Measurements from ENCODE around the gene SREBF1.

The SREBF1 gene

DNA sequence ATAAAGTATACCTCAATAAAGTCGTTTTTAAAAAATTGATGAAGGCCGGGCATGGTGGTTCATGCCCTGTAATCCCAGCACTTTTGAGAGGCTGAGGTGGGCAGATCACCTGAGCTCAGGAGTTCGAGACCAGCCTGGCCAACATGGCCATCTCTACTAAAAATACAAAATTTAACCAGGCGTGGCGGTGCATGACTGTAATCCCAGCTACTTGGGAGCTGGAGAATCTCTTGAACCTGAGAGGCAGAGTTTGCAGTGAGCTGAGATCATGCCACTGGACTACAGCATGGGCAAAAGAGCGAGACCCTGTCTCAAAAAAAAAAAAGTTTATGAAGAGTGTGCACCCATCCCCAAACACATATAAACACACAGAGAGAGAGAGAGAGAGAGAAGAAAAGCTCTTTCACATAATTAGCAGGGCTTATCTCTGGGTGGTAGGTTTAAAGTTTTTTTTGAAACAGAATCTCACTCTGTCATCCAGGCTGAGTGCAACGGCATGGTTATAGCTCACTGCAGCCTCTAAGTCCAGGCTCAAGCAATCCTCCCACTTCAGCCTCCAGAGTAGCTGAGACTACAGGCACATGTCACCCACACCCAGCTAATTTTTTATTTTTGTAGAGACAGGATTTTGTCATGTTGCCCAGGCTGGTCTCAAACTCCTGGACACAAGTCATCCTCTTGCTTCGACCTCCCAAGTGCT lies 3.0 kb downstream of the SREBF1 start:
- no peak overlapping the region for H3K23ac ChIP-seq (ENCODE audit: low read depth, low read length, poor library complexity)
- H2BK15ac ChIP-seq (ENCODE audit: low read length) = no peak overlapping the region
- no peak for DNase-seq (ENCODE audit: low spot score)
- H2BK5ac ChIP-seq (ENCODE audit: low read length) = no peak overlapping the region
- no peak overlapping the region for H2AK5ac ChIP-seq (ENCODE audit: low read depth, low read length)
- H2AFZ ChIP-seq (ENCODE audit: low read length) = no peak overlapping the region
- peaks cover 26 to 34% of the 10 kb centered on the region in 2 donors for H3K4me1 ChIP-seq (ENCODE audit: control insufficient read depth in 2 of 2, insufficient read depth in 1 of 2, low read depth in 1 of 2, low read length in 2 of 2)
- H3K79me1 ChIP-seq (ENCODE audit: low read depth, low read length) = peaks cover 22% of the 10 kb centered on the region
- H3K9ac ChIP-seq (ENCODE audit: low read depth, low read length, poor library complexity) = no peak overlapping the region
- no CpG with 5 or more reads among the region's 8 CpGs for whole genome bisulfite sequencing, 2 donors (ENCODE audit: extremely low coverage in 2 of 2, insufficient read length in 2 of 2, insufficient replicate concordance in 1 of 2)
- H3K4ac ChIP-seq (ENCODE audit: low read length) = no peak overlapping the region
- H3K36me3 ChIP-seq (replicated peaks in 1 of 2; ENCODE audit: control insufficient read depth in 2 of 2, insufficient read depth in 2 of 2, low read length in 2 of 2) = peaks cover 0 to 8% of the 10 kb centered on the region in 2 donors
- no peaks in the 10 kb centered on the region for H3K27me3 ChIP-seq (ENCODE audit: control insufficient read depth in 3 of 3, insufficient read depth in 3 of 3, low read depth in 1 of 3, low read length in 3 of 3)
- H3K27ac ChIP-seq (replicated peaks; ENCODE audit: low read length) = no peak overlapping the region
- no peak overlapping the region for H3K4me2 ChIP-seq (ENCODE audit: insufficient read depth, low read length, poor library complexity, severe bottlenecking)
- H4K91ac ChIP-seq (ENCODE audit: low read depth, low read length, poor library complexity) = no peak overlapping the region
- H3K4me3 ChIP-seq (ENCODE audit: low read length in 2 of 2) = no peak overlapping the region
- no peak overlapping the region for H4K8ac ChIP-seq (ENCODE audit: low read depth, low read length)
- H2BK12ac ChIP-seq (ENCODE audit: low read length) = no peak overlapping the region
- no peaks in the 10 kb centered on the region for H3K9me3 ChIP-seq (replicated peaks in 1 of 2; ENCODE audit: control insufficient read depth in 2 of 2, insufficient read depth in 1 of 2, low read depth in 1 of 2, low read length in 2 of 2)
- H3K18ac ChIP-seq (ENCODE audit: low read length) = no peak overlapping the region
- H2BK120ac ChIP-seq (ENCODE audit: low read depth, low read length) = no peak overlapping the region
- no peak overlapping the region for H3K14ac ChIP-seq (ENCODE audit: low read length)

DNA sequence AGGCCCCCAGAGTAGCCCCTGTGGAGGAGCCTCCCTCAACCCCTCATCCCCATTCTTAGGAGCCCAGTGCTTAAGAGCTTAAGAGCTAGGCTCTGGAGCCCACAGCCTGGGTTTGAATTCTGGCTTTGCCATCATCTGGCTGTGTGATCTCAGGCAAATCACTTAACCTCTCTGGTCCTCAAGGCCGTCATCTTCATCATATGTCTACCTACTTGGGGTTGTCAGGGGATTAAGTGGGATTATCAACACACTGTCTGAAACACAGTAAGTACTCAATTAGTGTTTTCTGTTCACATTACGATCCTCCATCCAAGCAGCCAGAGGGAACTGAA lies 4.8 kb downstream of the SREBF1 start:
- Histone ChIP-seq H3K27me3 (ENCODE audit: control insufficient read depth in 3 of 3, insufficient read depth in 3 of 3, low read depth in 1 of 3, low read length in 3 of 3) (no peaks in the 10 kb centered on the region), H3K4me1 (ENCODE audit: control insufficient read depth in 2 of 2, insufficient read depth in 1 of 2, low read depth in 1 of 2, low read length in 2 of 2) (peaks cover 18 to 20% of the 10 kb centered on the region in 2 donors), H3K23ac (ENCODE audit: low read depth, low read length, poor library complexity) (no peak overlapping the region), H4K8ac (ENCODE audit: low read depth, low read length) (no peak overlapping the region), H4K91ac (ENCODE audit: low read depth, low read length, poor library complexity) (no peak overlapping the region), H3K4me3 (ENCODE audit: low read length in 2 of 2) (no peak overlapping the region), H2BK5ac (ENCODE audit: low read length) (no peak overlapping the region), H2BK120ac (ENCODE audit: low read depth, low read length) (no peak overlapping the region), H2BK12ac (ENCODE audit: low read length) (no peak overlapping the region), H3K36me3 (replicated peaks in 1 of 2; ENCODE audit: control insufficient read depth in 2 of 2, insufficient read depth in 2 of 2, low read length in 2 of 2) (peaks cover 0 to 8% of the 10 kb centered on the region in 2 donors), H3K27ac (replicated peaks; ENCODE audit: low read length) (no peak overlapping the region), H2AK5ac (ENCODE audit: low read depth, low read length) (no peak overlapping the region), H3K14ac (ENCODE audit: low read length) (no peak overlapping the region), H3K18ac (ENCODE audit: low read length) (no peak overlapping the region), H3K4me2 (ENCODE audit: insufficient read depth, low read length, poor library complexity, severe bottlenecking) (no peak overlapping the region), H3K9ac (ENCODE audit: low read depth, low read length, poor library complexity) (no peak overlapping the region), H2AFZ (ENCODE audit: low read length) (no peak overlapping the region), H3K79me1 (ENCODE audit: low read depth, low read length) (peaks cover 31% of the 10 kb centered on the region), H2BK15ac (ENCODE audit: low read length) (no peak overlapping the region), H3K4ac (ENCODE audit: low read length) (no peak overlapping the region), H3K9me3 (replicated peaks in 1 of 2; ENCODE audit: control insufficient read depth in 2 of 2, insufficient read depth in 1 of 2, low read depth in 1 of 2, low read length in 2 of 2) (no peaks in the 10 kb centered on the region)
- no peak for DNase-seq (ENCODE audit: low spot score)
- no CpG with 5 or more reads among the region's 2 CpGs for WGBS, 2 donors (ENCODE audit: extremely low coverage in 2 of 2, insufficient read length in 2 of 2, insufficient replicate concordance in 1 of 2)

DNA sequence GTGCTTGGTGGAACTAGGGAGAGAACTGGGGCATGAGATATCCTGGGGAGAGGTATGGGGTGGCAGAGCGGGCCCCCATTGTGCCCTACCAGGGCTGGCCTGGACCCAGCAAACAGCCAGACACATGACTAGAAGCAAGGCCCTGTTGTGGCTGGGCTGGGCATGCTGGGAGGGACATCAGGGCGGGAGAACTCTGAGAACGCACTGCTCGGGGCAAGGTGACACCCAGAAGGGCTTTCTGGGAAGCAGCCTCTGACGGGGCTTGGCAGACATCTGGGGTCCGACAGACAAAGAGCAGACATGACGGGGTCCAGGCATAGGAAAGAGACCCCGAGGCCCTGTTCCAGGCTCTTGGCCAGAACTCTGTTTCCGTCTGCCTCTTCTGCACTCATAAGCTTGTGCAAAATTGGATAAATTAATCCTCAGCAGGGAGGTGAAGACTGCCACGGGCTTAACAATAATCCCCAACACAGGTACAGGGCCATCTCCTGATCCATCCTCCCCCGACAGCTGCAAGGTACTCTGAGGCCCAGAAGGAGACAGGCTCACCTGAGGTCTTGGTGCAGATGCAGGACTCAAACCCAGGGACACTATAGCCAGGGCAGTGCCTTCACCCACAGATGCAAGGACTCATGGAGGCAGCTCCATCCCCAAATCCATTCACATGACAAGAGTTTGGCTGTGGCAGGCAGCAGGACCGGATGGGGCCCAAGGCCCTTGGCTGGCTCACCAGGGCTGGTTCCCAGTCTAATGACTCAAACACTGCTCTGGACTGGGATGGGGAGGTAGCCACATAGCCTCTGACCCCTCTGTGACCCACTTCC lies 5.4 kb downstream of the SREBF1 start:
- H2BK12ac ChIP-seq (ENCODE audit: low read length) = no peak overlapping the region
- no peak overlapping the region for H3K14ac ChIP-seq (ENCODE audit: low read length)
- no peak overlapping the region for H2AFZ ChIP-seq (ENCODE audit: low read length)
- no peak overlapping the region for H3K4me2 ChIP-seq (ENCODE audit: insufficient read depth, low read length, poor library complexity, severe bottlenecking)
- H2AK5ac ChIP-seq (ENCODE audit: low read depth, low read length) = no peak overlapping the region
- no CpG with 5 or more reads among the region's 12 CpGs for WGBS, 2 donors (ENCODE audit: extremely low coverage in 2 of 2, insufficient read length in 2 of 2, insufficient replicate concordance in 1 of 2)
- peak overlapping the region; percentile 59 for H3K18ac ChIP-seq (ENCODE audit: low read length)
- H4K91ac ChIP-seq (ENCODE audit: low read depth, low read length, poor library complexity) = no peak overlapping the region
- no peak overlapping the region for H2BK120ac ChIP-seq (ENCODE audit: low read depth, low read length)
- no peak overlapping the region for H3K27ac ChIP-seq (replicated peaks; ENCODE audit: low read length)
- H3K36me3 ChIP-seq (replicated peaks in 1 of 2; ENCODE audit: control insufficient read depth in 2 of 2, insufficient read depth in 2 of 2, low read length in 2 of 2) = peaks cover 0 to 10% of the 10 kb centered on the region in 2 donors
- H4K8ac ChIP-seq (ENCODE audit: low read depth, low read length) = no peak overlapping the region
- H3K23ac ChIP-seq (ENCODE audit: low read depth, low read length, poor library complexity) = no peak overlapping the region
- peak overlapping the region; percentile 67 for H2BK5ac ChIP-seq (ENCODE audit: low read length)
- H3K9ac ChIP-seq (ENCODE audit: low read depth, low read length, poor library complexity) = peak overlapping the region; percentile 61
- H2BK15ac ChIP-seq (ENCODE audit: low read length) = no peak overlapping the region
- peaks cover 20 to 21% of the 10 kb centered on the region in 2 donors for H3K4me1 ChIP-seq (ENCODE audit: control insufficient read depth in 2 of 2, insufficient read depth in 1 of 2, low read depth in 1 of 2, low read length in 2 of 2)
- no peak for DNase-seq (ENCODE audit: low spot score)
- no peaks in the 10 kb centered on the region for H3K9me3 ChIP-seq (replicated peaks in 1 of 2; ENCODE audit: control insufficient read depth in 2 of 2, insufficient read depth in 1 of 2, low read depth in 1 of 2, low read length in 2 of 2)
- no peak overlapping the region for H3K4me3 ChIP-seq (ENCODE audit: low read length in 2 of 2)
- no peaks in the 10 kb centered on the region for H3K27me3 ChIP-seq (ENCODE audit: control insufficient read depth in 3 of 3, insufficient read depth in 3 of 3, low read depth in 1 of 3, low read length in 3 of 3)
- no peak overlapping the region for H3K4ac ChIP-seq (ENCODE audit: low read length)
- H3K79me1 ChIP-seq (ENCODE audit: low read depth, low read length) = peaks cover 35% of the 10 kb centered on the region

DNA sequence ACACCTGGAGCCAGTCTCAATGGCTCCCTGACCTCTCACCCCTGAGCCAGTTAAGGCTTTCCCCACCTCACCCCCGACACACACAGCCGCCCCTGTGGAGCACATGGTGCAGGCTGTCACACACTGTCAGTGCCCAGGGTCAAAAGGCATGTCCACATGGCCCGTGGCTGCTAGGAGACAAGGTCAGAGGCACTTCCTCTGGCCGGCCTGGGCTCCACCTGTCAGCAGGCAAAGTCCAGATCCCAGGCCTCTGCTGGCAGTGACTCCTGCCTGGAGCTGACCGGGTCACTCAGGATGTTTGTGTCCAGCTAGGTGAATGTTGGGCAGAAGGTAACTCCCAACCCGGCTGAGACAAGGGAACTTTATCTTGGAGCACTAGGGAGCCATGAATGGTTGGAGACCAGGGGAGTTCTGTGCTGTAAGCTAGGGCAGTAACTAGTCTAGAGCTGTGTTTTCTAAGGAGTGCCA lies 6.0 kb downstream of the SREBF1 start:
- no peak for DNase-seq (ENCODE audit: low spot score)
- Histone ChIP-seq H2BK5ac (ENCODE audit: low read length) (peak overlapping the region; percentile 76), H3K9me3 (replicated peaks in 1 of 2; ENCODE audit: control insufficient read depth in 2 of 2, insufficient read depth in 1 of 2, low read depth in 1 of 2, low read length in 2 of 2) (no peaks in the 10 kb centered on the region), H3K4me1 (ENCODE audit: control insufficient read depth in 2 of 2, insufficient read depth in 1 of 2, low read depth in 1 of 2, low read length in 2 of 2) (peaks cover 20 to 23% of the 10 kb centered on the region in 2 donors), H3K79me1 (ENCODE audit: low read depth, low read length) (peaks cover 35% of the 10 kb centered on the region), H3K4me3 (ENCODE audit: low read length in 2 of 2) (no peak overlapping the region), H2BK12ac (ENCODE audit: low read length) (no peak overlapping the region), H2BK15ac (ENCODE audit: low read length) (no peak overlapping the region), H3K36me3 (replicated peaks in 1 of 2; ENCODE audit: control insufficient read depth in 2 of 2, insufficient read depth in 2 of 2, low read length in 2 of 2) (peaks cover 0 to 10% of the 10 kb centered on the region in 2 donors), H3K27me3 (ENCODE audit: control insufficient read depth in 3 of 3, insufficient read depth in 3 of 3, low read depth in 1 of 3, low read length in 3 of 3) (no peaks in the 10 kb centered on the region), H3K23ac (ENCODE audit: low read depth, low read length, poor library complexity) (no peak overlapping the region), H3K4ac (ENCODE audit: low read length) (no peak overlapping the region), H4K8ac (ENCODE audit: low read depth, low read length) (peak overlapping the region; percentile 44), H3K18ac (ENCODE audit: low read length) (peak overlapping the region; percentile 21), H2AFZ (ENCODE audit: low read length) (no peak overlapping the region), H2AK5ac (ENCODE audit: low read depth, low read length) (peak overlapping the region; percentile 66), H3K9ac (ENCODE audit: low read depth, low read length, poor library complexity) (no peak overlapping the region), H3K27ac (replicated peaks; ENCODE audit: low read length) (no peak overlapping the region), H4K91ac (ENCODE audit: low read depth, low read length, poor library complexity) (no peak overlapping the region), H3K14ac (ENCODE audit: low read length) (no peak overlapping the region), H2BK120ac (ENCODE audit: low read depth, low read length) (no peak overlapping the region), H3K4me2 (ENCODE audit: insufficient read depth, low read length, poor library complexity, severe bottlenecking) (no peak overlapping the region)
- no CpG with 5 or more reads among the region's 6 CpGs for WGBS, 2 donors (ENCODE audit: extremely low coverage in 2 of 2, insufficient read length in 2 of 2, insufficient replicate concordance in 1 of 2)
